Smooth muscle cell (in vitro differentiated cells): ENCODE results near the gene CAMLG. TPM values are rescaled to one million over a fixed set of nuclear protein-coding genes. Genes with fewer than 3 reads are reported as not detected.
A peak's percentile ranks its signal among the peaks of the same experiment; 100 is the strongest.
"Not testable (repeated sequence)": the region's sequence is repeated elsewhere in the genome, so short reads cannot be mapped to it uniquely, and the experiment has no call there.

Source experiments
- DNase-seq: peaks from one replicate; lab custom pipeline; 2025; ENCODE audit not compliant: unreplicated experiment; lab: John Stamatoyannopoulos, UW
- H2AFZ ChIP-seq: fragments of 200-600 bp; sonication (generic); 2 replicates; pipeline ENCODE4 v1.6.0; 2016; ENCODE audit warnings: antibody characterized with exemption, low read depth, mild to moderate bottlenecking
- H3F3A ChIP-seq: fragments of 200-600 bp; sonication (generic); 2 replicates; pipeline ENCODE4 v1.6.0; 2017; ENCODE audit warnings: antibody characterized with exemption, low read depth
- H3K27ac ChIP-seq: fragments of 200-600 bp; sonication (generic); 2 replicates; pipeline ENCODE4 v1.5.1; 2016; ENCODE audit warnings: low read depth, mild to moderate bottlenecking
- H3K27me3 ChIP-seq: fragments of 200-600 bp; sonication (generic); 2 replicates; pipeline ENCODE4 v1.6.1; 2016; ENCODE audit warnings: low read depth, mild to moderate bottlenecking
- H3K36me3 ChIP-seq: fragments of 200-600 bp; sonication (generic); 2 replicates; pipeline ENCODE4 v1.5.1; 2016; ENCODE audit warnings: low read depth
- H3K4me1 ChIP-seq: fragments of 200-600 bp; sonication (generic); 2 replicates; pipeline ENCODE4 v1.5.1; 2016; ENCODE audit warnings: low read depth
- H3K4me2 ChIP-seq: fragments of 200-600 bp; sonication (generic); 2 replicates; pipeline ENCODE4 v1.6.0; 2016; ENCODE audit warnings: mild to moderate bottlenecking
- H3K4me3 ChIP-seq: fragments of 200-600 bp; sonication (generic); 2 replicates; pipeline ENCODE4 v1.5.1; 2016; ENCODE audit warnings: mild to moderate bottlenecking
- H3K79me2 ChIP-seq: fragments of 200-600 bp; sonication (generic); 2 replicates; pipeline ENCODE4 v1.6.0; 2016; ENCODE audit warnings: low read depth, mild to moderate bottlenecking
- H3K9ac ChIP-seq: fragments of 200-600 bp; sonication (generic); 2 replicates; pipeline ENCODE4 v1.6.0; 2016; ENCODE audit warnings: low read depth
- H3K9me3 ChIP-seq: fragments of 200-600 bp; sonication (generic); replicated peaks from 2 replicates; pipeline ENCODE4 v1.5.1; 2016; ENCODE audit warnings: low read depth
- H4K20me1 ChIP-seq: fragments of 200-600 bp; sonication (generic); 2 replicates; pipeline ENCODE4 v1.6.0; 2016; ENCODE audit warnings: low read depth
- CTCF ChIP-seq: fragments of 200-600 bp; sonication (generic); IDR thresholded peaks from 2 replicates; pipeline ENCODE4 v1.5.1; 2017; ENCODE audit warnings: borderline replicate concordance, mild to moderate bottlenecking, antibody characterized with exemption; ENCODE audit not compliant: insufficient read depth, poor library complexity, severe bottlenecking
- WGBS: methylation state at CpG from one replicate; pipeline ENCODE4 v1.1.7; 2016; ENCODE audit warnings: low lambda C conversion rate; 5-methylcytosine and 5-hydroxymethylcytosine counted together
- polyA plus RNA-seq: library from polyadenylated mRNA; unstranded; fragments of >200 nt; fragmentation: Nextera tagmentation; extraction: Ambion mirVana; gene quantifications from 2 replicates; pipeline ENCODE4 v1.2.1, GENCODE V29; 2016
- total RNA-seq: library from RNA; depleted of rRNA; stranded (reverse); fragments of >200 nt; gene quantifications from 2 replicates; pipeline ENCODE4 v1.2.3, GENCODE V29; 2014

Gene CAMLG
- 32.4 and 35.4 TPM in 2 replicates for total RNA-seq
- polyA plus RNA-seq, result 29.1 and 31.4 TPM in 2 replicates

- TF ChIP-seq CTCF, result peak; percentile 63
- Histone ChIP-seq H4K20me1 (peaks cover 6% of the 10 kb centered on the region), H3K4me1 (peaks cover 10% of the 10 kb centered on the region), H3K4me3 (peak within 1 kb of the TSS; percentile 83), H3K27me3 (no peaks in the 10 kb centered on the region), H3K36me3 (no peaks in the 10 kb centered on the region), H3K27ac (peak within 1 kb of the TSS; percentile 92), H3K79me2 (peaks cover 41% of the 10 kb centered on the region), H3K9me3 (no peaks in the 10 kb centered on the region), H3K4me2 (peak within 1 kb of the TSS; percentile 87), H2AFZ (peak within 1 kb of the TSS; percentile 97), H3F3A (no peaks in the 10 kb centered on the region), H3K9ac (peak within 1 kb of the TSS; percentile 82)
- peak; percentile 88 for DNase-seq
- 2% methylated on average over 60 of the region's 66 CpGs for WGBS
These were observed at the start of gene CAMLG for GRCh38 chr5:134738133-134738962. TSS of gene CAMLG (plus strand) at chr5:134738548. CDS start at chr5:134738621, 73 bp downstream.

- not testable (repeated sequence) for H3K9me3 ChIP-seq, H3K4me1 ChIP-seq, H3K27me3 ChIP-seq, H3K9ac ChIP-seq, DNase-seq, H3K4me2 ChIP-seq, H2AFZ ChIP-seq, H3K79me2 ChIP-seq, H3F3A ChIP-seq, H3K27ac ChIP-seq, H3K4me3 ChIP-seq
- H4K20me1 ChIP-seq, result peaks cover 42% of the 10 kb centered on the region
- WGBS, result 93% methylated on average over 8 of the region's 8 CpGs
- peaks cover 42% of the 10 kb centered on the region for H3K36me3 ChIP-seq
These were observed 48.2 kb upstream of the CAMLG start for GRCh38 chr5:134690144-134690543.

- Histone ChIP-seq H3K79me2 (peaks cover 2% of the 10 kb centered on the region), H3K36me3 (peaks cover 35% of the 10 kb centered on the region), H3K4me3 (no peak overlapping the region), H3K27ac (no peak overlapping the region), H3K27me3 (no peaks in the 10 kb centered on the region), H4K20me1 (peaks cover 26% of the 10 kb centered on the region), H2AFZ (no peak overlapping the region), H3K4me2 (no peak overlapping the region), H3F3A (peaks cover 3% of the 10 kb centered on the region), H3K9ac (no peak overlapping the region), H3K4me1 (no peaks in the 10 kb centered on the region), H3K9me3 (no peaks in the 10 kb centered on the region)
- no peak for DNase-seq
- TF ChIP-seq CTCF, result no peak
These were observed 45.6 kb upstream of the CAMLG start for GRCh38 chr5:134692722-134693121.

- H3K27me3 ChIP-seq, result no peaks in the 10 kb centered on the region
- H3K27ac ChIP-seq, result no peak overlapping the region
- H3K4me2 ChIP-seq, result no peak overlapping the region
- no peak overlapping the region for H2AFZ ChIP-seq
- no peak overlapping the region for H3K4me3 ChIP-seq
- no peaks in the 10 kb centered on the region for H3K9me3 ChIP-seq
- no peak overlapping the region for H3K9ac ChIP-seq
- peaks cover 16% of the 10 kb centered on the region for H4K20me1 ChIP-seq
- DNase-seq, result no peak
- no peaks in the 10 kb centered on the region for H3K4me1 ChIP-seq
- TF ChIP-seq CTCF, result no peak
- H3F3A ChIP-seq, result no peaks in the 10 kb centered on the region
- H3K36me3 ChIP-seq, result peaks cover 41% of the 10 kb centered on the region
- peaks cover 9% of the 10 kb centered on the region for H3K79me2 ChIP-seq
- WGBS, result 100% methylated on average over 1 of the region's 1 CpG
These were observed 30.0 kb upstream of the CAMLG start for GRCh38 chr5:134708301-134708700.
